ENCODE measurements around the gene BRSK2.
"Not testable (repeated sequence)": the region's sequence is repeated elsewhere in the genome, so short reads cannot be mapped to it uniquely, and the experiment has no call there.

BRSK2 gene

DNA sequence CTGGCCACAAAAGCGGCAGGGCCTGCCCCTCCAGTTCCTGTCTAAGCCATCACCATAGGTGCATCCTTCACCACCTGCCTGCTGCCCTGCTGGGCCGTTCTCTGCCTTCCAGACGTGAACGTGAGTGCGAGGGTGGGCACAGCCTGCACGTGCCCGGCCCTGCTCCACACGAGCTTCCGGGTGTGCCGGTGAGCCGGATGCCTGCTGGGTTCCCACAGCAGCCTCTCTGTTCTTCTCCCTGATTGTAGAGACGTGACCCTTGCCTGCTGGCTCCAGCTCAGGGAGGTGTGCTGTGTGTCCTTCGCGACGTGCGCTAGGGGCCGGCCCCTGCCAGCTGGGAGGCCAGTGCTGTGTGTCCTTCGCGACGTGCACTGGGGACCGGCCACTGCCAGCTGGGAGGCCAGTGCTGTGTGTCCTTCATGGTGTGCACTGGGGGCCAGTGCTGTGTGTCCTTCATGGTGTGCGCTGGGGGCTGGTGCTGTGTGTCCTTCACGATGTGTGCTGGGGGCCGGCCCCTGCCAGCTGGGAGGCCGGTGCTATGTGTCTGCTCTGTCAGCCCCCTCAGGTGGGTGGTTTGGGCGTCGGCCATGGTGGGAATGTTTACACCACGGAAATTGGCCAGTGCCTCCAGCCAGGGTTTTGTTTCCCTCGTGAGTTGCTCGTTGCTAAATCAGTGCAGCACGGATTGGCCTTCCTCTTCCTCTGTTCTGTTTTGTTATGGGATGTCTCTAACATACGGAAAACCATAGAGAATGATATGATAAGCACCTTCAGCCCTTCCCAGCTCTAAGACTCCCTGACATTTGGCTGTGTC, 35.4 kb upstream of the BRSK2 start:
- DNase-seq, result no peak

DNA sequence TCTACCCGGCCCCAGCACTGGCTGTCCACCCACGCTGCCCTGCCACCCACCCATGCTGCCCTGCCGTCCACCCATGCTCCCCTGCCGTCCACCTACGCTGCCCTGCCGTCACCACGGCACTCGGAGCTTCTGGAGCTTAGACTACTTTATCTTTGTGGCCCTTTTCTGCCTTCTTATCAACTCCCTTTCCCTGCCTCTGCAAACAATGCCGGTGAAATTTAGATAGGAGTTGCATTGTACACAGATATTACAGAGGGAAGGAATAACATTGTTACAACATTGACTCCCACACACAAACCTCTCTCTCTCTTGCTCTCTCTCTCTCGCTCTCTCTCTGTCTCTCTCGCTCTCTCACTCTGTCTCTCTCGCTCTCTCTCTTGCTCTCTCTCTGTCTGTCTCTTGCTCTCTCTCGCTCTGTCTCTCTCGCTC, 33.7 kb upstream of the BRSK2 start:
- no peak for DNase-seq

DNA sequence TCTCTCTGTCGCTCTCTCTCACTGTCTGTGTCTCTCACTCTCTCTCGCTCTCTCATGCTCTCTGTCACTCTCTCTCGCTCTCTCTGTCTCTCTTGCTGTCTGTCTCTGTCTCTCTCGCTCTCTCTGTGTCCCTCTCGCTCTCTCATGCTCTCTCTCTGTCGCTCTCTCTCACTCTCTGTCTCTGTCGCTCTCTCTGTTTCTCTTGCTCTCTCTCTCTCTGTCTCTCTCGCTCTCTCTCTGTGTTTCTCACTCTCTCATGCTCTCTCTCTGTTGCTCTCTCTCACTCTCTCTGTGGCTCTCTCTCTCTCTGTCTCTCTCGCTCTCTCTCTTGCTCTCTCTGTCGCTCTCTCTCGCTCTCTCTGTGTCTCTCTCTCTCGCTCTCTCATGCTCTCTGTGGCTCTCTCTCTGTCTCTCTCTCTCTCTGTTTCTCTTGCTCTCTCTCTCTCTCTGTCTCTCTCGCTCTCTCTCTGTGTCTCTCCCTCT, 33.2 kb upstream of the BRSK2 start:
- DNase-seq, result no peak

DNA sequence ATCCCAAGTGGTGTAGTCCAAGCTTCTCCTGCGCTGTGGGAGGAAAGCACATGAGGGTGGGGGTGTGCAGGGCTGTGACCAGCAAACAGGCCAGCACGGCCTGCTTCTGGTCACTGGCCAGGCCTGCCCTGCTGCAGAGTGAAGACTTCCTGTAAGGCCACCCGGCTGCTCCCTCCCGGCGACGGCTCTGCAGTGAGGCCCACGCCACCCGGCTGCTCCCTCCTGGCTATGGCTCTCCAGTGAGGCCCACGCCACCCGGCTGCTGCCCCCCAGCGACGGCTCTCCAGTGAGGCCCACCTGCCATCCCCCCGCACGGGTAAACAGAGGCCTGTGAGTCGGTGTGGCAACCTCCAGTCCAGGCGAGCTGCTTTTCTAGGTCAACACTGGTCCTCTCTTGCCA, 31.4 kb upstream of the BRSK2 start:
- no peak for DNase-seq

DNA sequence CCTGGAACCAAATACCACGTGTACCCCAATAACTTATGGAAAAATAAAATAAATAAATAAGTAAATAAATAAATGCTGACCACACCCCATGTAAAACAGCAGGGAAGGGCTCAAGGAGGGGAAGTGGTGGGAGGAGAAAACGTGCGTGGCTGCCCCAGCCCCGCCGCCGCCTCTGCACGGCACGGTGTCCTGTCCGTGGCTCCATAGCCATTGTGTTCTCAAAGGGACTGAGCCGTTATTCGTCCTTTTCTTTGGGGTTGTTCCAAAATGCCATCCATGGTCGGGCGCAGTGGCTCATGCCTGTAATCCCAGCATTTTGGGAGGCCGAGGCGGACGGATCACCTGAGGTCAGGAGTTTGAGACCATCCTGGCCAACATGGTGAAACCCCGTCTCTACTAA, 30.8 kb upstream of the BRSK2 start:
- not testable (repeated sequence) for DNase-seq

DNA sequence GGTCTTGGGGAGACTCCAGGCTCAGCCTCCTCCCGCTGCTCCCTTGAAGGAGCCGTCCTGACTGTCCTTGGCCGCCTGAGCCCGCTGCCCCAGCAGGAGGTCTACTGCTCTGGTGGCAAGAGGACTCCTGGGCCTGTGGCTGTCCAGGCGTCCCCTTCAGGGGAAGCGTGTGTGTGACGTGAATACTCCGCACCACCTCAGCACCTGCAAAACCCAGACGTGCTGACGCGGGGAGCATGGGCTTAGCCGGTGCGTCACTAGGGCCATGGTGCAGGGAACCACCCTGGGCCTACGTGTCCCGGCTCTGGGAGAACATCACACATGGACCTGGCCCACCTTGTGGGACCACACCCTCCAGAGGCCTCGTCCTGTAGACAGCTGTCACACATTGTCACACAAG, 30.2 kb upstream of the BRSK2 start:
- DNase-seq, result no peak

DNA sequence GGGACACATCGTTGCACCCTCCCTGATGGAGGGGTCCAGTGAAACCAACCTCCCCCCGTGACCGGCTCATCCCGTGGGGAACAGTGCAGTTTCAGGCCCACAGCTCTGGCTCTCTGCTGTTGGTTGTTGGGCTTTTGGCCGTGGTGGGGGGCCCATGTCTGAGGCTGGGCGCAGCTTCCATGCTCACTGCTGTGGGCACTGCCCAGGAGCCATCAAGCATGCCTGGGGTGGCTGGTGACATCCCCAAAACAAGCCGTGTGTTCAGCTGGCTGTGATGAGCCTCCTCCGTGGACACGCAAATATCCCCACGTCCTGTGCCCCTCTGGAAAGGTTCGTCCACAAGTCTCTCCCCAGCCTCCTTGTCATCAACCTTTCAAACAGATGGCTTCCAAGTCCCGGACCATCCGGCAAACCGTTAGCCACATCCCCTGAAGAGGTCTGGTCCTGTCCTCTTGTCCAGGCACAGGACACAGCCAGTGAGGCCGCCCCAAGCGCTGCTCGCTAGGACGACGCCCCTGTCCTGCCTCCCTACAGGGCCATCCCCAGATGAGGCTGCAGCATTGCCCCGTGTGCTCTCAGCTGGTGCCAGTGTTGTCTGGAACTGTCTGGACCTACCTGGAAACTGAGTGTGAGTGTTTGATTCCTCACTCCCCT, 29.4 kb upstream of the BRSK2 start:
- DNase-seq, result no peak

DNA sequence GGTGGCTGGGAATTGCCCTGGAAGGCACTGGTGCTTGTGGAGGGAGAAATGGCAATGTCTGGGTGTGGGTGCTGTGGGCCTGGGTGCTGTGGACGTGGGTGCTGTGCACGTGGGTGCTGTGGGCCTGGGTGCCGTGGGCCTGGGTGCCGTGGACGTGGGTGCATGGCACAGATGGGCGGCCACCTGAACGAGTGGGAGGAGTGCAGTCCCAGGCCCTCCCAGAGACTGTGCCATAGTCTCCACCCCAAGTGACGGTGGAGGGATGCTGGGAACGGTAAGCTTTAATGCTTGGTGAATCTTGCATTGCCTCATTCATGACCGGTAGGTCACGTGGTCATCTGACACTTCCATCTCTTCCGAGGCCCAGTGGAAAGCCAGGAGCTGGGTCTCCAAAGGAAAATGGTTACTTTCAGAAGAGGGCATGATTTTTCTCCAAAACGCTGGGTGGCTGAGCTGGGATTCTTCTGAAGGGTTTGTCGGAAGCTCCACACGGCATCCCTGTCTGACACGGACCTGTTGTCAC, 28.8 kb upstream of the BRSK2 start:
- no peak for DNase-seq

DNA sequence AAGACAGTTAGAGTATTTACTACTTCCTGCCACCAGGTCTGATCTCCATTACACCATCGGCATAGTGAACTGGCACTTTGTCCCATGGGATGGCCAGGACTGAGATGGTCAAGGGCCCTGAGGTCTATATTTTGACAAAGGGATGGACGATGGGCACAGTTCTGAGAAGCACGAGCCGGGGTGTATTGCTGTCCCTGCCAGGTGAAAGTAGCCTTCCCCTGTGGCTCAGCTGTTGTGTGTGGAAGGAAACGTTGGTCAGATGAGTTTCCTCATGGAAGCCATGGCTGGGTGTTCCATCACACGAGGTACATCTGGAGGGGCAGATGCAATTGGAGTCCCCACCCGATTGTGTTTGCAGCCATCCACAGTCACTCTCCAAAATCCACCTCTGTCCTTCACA, 27.9 kb upstream of the BRSK2 start:
- no peak for DNase-seq

DNA sequence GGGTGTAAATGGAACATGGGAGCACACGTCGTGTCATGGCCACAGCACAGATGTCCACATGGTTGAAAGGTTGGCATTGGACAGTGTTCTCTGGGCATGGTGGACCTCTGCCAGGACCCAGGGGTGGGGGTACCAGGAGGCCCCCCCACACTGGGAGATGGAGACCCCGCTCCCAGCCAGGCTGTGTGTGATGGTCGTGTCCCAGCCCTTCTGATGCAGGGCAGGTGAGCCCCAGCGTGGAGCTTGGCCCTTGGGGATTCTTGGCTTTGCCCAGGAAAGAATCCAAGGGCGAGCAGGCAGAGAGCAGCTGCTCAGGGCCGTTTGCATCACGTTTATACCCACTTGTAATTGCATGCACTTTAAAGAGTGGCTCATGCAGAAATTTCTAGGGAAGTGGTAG, 22.0 kb upstream of the BRSK2 start:
- DNase-seq, result no peak

DNA sequence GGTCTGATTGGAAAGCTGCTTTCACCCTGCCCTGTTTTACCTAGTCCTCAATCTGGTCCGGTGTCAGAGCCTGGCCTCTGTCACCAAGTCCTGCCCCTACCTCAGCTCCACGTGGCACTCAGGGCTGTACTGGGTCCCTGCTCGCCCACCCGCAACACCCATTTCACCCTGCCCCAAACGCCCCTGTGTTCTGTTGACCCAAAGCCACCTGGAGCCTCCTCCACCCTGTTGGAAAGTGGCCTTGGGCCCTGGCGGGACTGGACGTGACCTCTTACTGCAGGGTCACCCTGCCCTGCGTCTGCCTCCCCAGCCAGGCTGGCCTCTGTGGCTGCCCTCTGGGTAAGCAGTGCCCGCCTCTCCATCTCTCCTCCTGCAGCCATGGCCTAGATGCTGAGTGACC, 21.5 kb upstream of the BRSK2 start:
- no peak for DNase-seq

DNA sequence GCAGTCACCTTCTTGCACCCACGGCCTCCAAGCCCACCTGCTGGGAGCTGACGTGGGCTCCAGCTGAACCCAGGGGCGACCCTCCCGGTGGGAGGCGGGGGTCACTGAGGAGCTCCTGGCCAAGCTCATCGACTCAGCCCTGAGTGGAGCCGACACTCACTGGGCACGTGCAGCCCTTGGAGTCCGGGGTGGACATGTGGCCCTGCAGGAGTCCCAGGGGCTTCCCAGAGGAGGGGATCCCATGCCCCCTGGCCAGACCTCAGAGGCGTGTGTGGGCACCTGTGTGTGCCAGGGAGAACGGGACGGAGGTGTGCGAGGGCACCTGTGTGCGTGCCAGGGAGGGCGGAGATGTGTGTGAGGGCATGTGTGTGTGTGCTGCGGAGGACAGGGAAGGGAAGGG, 20.8 kb upstream of the BRSK2 start:
- no peak for DNase-seq

DNA sequence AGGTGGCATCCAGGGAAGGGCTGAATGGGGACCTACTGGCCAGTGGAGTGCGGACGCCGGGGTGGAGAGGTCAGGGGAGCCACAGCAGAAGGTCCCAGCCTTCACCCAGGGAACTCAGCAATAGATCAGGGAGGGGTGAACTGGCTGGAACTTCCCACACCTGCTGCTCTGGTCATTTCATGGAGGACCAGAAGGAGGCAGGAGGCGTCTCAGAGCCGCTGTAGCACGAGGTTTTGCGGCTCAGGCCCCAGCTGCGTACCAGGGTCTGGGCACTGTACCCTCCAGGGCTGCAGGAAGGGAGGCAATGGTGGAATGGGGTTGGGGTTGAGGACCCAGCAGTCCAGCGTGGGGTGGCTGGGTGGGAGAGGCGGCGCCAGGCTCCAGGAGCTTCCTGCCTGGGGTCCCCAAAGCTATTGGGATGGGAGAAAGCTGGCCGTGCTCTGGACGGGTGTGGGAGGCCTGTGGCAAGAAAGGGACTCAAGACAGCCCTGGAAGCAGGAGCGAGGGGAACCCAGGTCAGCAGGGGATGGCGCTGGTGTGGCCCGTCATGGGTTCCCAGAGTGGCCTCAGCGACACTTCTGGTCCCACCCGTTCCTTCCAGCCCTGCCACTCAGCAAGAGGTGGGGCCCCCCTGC, 20.2 kb upstream of the BRSK2 start:
- DNase-seq, result no peak

DNA sequence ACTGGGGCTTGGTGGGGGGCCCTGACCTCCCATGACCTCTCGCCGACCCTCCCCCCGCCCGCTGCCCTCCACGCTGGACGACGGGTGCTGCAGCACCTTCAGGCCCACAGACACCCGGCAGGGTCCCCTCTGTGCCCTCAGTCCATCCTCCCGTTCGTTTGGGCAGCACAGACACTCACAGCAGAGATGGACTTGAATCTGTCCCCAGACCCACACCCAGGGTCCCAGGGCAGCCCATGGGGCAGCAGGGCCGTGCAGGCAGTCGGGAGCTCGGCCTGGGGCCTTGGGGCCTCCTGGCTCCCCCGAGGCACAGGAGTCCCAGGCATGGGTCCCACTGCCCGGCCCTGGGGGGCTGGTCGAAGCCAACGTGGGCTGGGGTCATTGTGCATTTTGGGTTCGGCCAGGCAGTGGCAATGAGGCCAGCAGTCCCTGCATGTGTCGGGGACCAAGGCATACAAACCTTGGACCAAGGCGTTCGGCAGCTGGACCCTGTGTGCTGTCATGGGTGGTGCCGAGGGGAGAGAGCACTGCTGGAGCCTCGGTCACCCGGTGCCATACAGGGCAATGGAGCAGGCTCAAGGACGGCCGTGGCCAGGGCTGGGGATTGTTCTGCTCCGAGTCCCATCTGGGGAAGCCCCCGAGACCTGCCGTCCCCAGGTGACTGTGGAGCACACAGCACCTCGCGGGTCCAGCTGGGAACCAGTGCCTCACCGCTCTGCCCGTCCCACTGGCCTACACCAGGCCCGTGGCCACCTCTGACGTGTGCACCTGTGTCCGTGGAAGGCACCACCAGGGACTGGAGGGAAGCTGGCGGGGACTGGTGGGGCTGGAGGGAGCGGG, 19.3 kb upstream of the BRSK2 start:
- DNase-seq, result no peak

DNA sequence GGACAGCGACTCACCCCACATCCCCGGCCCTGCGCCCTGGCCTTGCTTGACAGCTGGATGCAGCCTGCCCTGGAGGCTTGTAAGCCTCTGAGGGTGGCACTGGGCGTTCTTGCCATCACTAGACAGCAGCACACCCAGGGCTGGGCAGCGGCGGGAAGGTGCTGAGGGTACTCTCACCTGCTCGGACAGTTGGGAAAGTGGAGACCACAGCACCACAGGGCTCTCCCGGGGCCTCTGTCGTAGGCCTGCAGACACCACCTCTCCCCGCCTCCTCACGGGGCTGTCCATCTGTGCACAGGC, 18.8 kb upstream of the BRSK2 start:
- DNase-seq, result no peak

DNA sequence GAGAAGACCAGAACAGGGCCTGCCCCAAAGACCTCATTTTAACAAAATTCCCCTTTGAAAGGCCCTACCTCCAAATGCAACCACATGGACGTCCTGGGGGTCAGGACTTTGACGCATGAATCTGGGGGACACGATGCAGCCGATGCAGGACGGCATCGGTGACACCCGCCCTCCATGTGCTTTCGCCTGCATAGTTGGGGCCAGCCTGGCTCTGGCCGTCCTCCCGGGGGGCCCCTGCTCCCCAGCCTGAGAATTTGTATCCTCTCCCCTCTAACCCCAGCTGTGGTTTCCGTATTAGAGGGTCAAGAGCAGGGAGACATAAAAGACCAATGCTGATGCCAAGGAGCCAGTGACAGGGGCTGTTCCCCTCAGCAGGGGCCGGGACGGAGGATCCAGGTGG, 18.4 kb upstream of the BRSK2 start:
- no peak for DNase-seq

DNA sequence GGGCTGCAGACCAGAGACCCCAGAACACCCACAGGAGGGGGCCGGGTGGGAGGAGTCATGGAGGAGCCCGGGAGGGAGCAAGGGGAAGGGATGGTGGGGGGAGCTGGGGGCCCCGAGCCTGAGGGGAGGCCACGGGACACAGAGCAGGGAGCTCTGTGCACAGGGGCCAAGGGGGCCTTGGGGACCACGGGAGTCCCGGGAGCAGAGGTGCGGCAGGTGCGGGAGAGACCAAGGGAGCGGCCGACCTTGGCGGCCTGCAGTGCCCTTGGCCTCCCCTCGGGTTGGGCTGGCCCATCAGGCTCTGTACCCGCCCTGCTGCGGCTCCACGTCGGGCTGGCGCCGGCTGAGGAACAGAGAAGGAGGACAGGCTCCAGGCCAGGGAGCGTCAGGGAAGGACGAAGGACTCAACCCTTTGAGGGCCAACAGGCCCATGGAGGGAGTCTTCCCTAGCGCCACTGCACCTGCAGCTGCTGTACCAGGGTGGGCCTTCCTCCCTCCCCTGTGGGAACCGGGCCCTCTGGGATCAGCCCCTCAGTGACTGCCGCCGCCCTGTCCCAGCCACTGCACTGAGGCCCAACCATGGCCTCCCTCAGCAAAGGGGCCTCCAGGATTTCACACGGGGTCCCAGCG, 17.8 kb upstream of the BRSK2 start:
- no peak for DNase-seq

DNA sequence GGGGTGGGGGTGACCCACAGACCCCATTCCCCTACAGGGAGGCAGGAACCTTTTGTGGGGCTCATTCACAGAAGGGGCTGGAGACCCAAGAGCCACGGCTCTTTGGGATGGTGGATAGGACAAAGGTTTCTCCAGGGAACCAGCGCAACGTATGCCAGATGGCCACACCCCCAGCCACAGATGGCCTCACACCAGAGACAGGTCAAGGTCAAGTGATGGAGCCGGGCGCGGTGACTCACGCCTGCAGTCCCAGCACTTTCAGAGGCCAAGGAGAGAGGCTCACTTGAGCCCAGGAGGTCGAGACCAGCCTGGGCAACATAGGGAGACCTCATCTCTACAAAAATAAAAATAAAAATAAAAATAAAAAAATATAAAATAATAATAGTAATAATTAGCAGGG, 17.1 kb upstream of the BRSK2 start:
- DNase-seq, result no peak

DNA sequence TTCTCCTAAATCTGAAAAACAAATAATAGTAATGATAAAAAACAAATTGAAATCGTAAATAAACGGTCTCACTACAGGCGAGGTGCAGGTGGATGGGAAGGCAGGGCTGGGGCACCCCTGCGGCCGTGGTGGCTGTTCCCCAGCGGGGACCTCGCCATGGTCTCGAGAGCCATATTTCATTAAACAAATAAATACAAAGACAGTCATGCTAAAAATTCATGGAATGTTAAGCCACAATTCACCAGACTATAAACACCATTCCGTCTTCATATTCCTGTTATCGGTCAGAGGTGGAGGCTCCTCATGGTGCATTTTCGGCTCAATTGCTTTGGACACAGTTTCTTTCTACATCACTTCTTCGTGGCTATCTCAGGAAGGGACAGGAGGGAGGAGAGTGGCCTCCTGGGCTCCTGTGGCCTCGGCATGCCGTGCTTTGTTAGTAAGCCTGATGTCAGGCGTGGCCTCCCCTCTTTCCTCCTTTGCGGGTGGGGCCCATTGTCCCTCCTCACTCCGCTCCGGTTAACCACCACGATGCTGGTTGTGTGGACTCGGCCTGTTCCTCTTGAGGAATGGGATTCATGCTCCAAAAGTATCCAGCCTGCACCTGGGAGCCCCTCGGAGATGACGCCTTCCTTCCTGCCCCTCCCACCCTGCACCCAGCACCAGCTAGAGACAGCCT, 16.1 kb upstream of the BRSK2 start:
- DNase-seq, result no peak

DNA sequence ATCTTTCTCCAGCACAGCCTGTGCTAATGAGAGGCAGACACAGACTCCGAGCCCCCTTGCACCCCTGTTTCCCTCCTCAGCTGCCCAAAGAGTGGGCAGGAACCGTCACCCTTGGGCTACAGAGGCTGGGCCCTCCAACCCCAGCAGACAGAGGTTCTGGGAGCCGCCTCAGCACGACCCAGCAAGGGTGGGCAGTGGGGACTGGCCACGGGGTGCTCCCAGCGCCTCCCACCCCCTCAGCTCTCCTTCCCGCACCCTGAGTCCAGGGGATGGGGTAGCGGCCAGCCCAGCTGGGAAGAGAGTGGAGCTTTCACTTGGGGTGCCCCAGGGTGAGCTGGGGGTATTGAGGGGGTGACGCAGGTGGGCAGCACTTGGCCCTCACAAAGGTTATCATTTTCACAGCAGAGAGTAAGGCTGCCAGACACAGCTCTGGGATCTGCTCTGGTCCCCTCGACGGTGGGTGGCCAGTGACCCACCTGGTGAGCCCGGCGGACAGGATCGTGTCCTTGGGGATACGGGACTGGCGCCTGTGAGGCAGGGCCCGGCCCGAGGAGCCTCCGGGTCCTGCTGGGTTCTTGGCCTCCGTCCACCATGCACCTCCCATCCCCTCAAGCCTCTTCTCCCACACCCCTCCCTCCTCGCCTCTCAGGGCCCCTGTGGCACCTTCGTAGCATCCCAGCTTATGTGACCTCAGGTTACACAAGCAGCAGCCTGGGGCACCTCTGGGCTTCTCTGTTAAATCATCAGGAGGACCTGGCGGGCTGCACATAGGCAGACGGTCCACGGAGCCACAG, 14.4 kb upstream of the BRSK2 start:
- DNase-seq, result no peak

DNA sequence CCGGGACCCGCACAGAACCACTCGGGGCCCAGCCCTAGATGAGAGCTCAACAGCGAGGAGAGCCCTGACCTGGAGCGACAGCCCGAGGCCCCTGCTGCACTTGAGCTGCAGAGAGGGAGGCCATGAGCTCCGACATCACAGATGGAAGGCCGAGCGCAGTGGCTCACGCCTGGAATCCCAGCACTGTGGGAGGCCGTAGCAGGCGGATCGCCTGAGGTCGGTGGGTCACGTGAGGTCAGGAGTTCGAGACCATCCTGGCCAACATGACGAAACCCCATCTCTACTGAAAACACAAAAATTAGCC, 13.8 kb upstream of the BRSK2 start:
- DNase-seq, result no peak
